Measurements from ENCODE around the gene HCN3.
A peak's percentile ranks its signal among the peaks of the same experiment; 100 is the strongest.
"Not testable (repeated sequence)": the region's sequence is repeated elsewhere in the genome, so short reads cannot be mapped to it uniquely, and the experiment has no call there.

HCN3 gene

GRCh38 chr1:155285631-155286044 is 8.4 kb downstream of the HCN3 start:
- DNase-seq: no peak

GRCh38 chr1:155286544-155286943 is 9.3 kb downstream of the HCN3 start:
- no peak for DNase-seq

DNA sequence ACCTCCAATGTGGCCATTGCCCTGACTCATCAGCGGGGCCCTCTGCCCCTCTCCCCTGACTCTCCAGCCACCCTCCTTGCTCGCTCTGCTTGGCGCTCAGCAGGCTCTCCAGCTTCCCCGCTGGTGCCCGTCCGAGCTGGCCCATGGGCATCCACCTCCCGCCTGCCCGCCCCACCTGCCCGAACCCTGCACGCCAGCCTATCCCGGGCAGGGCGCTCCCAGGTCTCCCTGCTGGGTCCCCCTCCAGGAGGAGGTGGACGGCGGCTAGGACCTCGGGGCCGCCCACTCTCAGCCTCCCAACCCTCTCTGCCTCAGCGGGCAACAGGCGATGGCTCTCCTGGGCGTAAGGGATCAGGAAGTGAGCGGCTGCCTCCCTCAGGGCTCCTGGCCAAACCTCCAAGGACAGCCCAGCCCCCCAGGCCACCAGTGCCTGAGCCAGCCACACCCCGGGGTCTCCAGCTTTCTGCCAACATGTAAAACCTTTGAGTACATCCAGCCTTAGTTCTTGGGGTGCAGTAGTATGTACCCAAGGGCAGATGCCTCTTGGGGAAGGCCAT is 10.8 kb downstream of the HCN3 start:
- DNase-seq: no peak

DNA sequence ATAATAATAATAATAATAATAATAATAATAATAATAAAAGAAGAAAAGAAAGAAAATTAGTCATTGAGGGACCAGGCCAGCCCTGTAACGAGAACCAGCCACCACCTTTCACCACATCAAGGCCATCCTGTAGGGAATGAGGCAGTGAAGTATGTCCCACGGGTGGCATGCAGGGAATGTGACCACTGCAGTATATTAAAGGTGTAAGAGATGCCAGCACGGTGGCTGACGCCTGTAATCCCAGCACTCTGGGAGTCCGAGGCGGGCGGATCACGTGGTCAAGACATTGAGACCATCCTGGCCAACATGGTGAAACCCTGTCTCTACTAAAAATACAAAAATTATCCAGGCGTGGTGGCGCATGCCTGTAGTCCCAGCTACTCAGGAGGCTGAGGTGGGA is 13.7 kb downstream of the HCN3 start:
- not testable (repeated sequence) for DNase-seq

DNA sequence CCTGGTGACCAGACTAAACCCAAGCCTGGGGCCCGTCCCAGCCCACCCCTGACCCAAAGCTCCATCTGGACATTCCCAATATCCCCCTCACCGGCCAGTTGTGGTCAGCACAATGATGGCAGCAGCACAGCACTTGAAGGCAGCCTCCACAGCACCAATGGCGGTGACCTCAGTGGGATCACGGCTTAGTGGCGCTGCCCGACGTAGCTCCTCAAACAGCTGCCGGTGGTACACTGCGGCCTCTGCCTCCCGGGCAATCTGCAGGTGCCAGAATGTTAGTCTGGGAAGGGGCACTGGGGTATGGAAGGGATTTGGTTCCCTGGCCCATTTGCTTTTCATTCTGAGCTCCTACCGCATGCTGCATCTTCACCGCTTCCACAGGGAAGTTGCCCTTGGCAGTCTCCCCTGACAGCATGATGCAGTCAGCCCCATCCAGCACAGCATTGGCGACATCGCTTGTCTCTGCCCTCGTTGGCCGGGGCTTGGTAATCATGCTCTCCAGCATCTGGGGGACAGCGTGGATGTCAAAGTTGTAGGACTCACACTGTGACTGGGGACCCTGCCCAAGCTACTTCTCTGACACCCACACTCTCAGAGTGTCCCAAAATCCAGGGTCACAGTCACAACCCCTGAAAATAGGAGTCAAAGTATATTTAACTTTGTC is 16.0 kb downstream of the HCN3 start:
- DNase-seq: no peak

DNA sequence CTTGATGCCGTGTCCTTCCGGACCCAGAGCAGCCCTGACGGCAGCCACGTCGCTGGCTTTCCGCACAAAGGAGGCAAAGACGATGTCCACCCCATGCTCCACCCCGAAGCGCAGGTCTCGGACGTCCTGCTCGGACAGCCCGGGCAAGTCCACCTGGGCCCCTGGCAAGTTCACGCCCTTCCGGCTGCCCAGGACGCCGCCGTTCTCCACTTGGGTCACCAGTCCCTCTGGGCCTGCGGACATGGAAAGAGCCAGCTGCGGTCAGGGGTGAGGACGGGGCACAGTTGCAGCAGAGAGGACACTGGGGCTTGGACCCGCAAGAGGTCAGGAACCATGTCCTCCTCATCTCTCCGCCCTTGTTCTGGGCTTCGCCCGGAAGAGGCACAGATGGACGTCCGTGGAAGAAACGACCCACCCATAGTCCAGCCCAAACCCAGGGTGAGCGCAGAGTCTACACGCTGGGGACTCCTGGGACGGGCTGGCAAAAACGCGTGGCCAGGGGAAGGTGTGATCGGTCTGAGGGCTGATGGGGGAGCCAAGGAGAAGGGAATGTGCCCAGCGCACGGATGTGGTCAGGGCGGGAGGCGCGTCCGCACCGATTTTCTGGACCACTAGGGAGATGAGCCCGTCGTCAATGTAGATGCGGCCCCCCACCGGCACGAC is 17.4 kb downstream of the HCN3 start:
- DNase-seq: no peak

DNA sequence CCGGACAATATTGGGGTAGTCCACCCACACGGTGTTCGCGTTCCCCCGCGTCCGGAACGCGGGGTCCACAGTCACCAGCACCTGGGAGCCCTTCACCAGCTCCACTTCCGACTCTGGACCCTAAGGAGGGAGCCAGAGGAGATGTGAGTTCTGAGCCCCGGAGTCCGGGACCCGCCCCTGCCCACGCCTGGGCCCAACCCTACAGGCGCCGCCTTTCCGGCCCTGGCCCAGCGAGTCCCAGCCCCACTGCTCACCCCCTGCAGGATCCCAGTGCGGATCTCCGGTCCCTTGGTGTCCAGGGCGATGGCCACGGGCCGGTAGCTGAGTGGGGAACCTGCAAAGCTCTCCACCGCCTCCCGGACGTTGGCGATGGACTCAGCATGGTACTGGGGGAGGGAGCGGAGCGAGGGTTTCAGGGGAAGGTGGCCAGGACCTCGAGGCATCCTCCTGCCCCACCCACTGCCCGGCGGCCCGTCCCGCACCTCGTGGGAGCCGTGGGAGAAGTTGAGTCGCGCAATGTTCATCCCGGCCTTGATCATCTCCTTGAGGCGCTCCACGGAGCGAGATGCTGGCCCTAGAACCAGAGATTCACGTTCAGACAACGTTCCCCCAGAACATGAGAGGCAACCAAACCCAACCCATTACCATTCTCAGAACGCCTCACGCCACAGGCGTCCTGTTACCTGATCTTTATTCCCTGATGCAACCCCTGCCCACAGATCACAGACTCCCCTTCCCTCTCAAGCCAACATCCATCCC is 18.1 kb downstream of the HCN3 start:
- no peak for DNase-seq

DNA sequence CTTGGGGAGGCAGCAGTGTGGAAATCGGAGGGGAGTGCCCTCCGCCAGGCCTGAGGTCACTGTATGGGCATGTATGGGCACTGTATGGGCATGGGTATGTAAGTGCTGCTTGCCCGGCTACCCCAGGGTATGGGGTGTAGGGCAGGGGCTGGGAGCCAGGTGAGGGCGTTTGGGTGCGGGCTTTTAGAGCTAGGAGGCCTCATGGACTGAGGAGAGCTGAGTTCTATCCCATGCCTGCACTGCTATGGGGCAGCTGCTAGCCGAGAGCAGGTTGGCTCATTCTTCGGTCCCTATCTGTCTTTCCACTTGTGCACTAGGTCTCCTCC is 18.6 kb downstream of the HCN3 start:
- no peak for DNase-seq

DNA sequence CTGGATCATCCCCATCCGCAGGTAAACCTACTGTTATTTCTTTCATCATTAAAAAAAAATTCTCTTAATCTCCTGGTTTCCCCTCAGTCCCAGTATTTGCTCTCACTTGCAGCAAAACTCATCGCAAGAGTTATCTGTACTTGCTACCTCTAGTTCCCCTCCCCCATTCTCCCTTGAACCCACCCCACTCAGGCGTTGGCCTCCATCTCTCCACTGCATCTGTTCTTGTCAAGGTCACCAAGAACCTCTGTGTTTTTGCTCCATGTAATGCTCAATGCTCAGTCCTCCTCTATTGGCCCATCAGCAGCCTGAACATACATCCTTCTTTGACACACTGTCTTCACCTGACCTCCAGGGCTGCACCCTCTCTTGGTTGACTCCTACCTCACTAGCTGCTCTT is 19.4 kb downstream of the HCN3 start:
- DNase-seq: no peak

DNA sequence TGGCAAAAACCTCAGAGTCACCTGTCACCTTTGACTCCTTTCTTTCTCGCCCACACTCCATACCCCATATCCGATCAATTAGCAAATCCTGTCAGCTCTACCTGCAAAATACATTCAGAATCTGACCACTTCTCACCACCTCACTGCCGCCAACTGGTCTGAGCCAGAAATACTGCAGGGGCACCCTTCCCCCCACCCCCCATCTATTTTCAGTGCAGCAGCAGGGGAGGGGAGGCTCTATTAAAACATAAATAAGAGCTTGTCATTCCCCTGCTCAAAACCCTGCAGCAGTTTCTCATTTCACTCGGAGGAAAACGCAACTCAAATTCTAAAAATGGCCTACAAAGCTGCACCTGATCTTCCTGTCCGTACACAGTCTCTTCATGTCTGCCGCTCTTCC is 20.1 kb downstream of the HCN3 start:
- no peak for DNase-seq

DNA sequence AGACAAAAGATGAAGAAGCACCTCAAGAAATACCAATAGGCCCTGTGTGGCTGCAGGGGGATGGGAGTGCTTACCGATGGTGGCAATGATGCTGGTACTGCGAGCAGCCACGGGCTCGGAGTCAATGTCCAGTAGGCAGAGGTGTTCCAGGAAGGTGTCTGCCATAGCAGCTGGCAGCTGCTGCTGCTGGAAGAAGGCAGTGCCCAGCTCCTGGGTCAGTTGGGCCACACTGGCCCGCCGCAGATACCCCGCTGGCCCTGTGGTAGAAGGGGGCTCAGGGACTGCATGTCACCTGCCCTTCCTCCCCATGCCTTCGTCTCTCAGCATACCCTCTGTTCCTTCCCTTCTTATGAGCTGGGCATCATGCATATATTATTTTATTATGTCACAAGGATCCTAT is 22.8 kb downstream of the HCN3 start:
- no peak for DNase-seq

DNA sequence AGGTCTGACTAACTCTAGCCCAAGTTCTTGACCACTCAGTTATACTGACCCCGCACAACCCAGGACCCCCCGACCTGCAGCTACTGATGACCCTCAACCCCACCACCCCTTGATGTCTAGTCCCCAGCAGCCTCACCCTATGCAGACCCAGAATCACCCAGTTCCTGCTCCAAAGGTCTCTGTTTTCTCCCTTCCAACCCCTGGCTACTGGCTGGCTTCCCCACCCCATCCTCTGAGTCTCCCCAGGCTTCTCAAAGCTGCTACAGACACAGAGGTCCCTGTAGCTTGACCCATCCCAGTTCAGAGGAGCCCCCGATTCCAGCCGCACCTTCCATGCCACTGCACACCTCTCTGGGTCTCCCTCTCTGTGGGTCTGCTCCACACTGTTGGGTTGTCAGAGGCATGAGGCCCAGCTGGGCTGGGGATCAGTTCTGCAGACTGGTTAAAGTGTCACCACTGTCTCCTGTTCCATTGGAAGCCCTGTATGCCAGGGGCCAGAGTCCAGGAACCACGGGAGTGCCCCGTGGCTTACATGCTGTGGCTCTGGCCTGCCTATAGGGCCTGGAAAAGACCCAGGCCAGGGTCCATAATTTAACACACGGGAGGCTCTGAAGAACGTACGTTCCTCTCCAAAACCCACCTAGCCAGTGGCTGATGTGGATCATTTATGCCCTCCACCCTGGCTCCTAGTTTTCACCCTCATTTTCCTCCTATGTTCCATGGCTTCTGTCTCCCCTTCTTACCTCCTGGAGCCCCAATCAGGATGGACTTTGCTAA is 23.5 kb downstream of the HCN3 start:
- no peak for DNase-seq

DNA sequence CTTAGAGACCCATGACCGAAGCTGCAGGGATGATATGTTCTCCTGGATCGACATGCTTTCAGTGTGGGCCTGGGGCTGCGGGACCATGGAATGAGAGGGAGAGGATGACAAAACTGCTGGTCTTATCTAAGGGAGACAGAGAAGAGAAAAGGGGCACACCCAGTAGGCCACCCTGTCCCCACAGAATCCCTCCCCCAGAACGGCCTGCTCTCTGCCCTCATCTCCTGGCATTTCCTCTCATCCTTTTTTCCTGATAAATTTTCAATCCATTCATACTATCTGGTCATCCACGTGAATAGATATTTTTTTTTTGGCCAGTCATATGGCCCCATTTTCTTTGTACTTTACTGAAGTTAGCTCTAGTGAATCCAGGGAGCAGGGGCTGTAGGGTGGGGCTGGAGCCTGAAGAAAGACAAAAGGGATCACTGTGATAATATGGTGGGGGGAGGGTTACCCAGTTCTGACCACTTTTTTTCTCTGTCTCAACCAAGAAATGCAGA is 24.1 kb downstream of the HCN3 start, which contains the start of gene PKLR:
Gene PKLR, minus strand, starts transcription at position 97 of the 500 bp plus-strand sequence. Its CDS starts 43 bp downstream, at position 54.
- DNase-seq: no peak

DNA sequence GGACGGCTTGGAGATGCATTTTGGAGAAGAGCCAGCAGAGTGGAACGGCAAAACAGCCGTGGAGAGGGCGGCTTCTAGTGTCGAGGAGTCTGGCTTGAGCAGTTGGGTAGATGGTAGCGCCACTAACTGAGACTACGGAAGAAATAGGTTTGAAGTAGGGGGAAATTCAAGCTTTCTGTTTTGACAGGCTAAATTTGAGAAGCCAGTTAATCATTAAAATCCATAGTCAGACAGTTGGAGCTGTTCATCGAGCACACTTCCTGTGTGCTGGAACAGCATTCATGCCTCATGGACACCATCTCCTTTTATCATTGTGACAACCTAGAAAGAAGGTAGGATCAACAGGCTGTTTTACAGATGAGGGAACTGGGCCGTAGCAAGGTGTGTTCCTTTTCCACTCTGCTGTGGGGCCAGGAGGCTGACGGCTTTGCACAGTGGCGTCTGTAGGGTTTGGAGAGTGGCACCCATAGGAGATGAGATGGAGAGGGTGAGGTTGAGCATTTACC is 27.3 kb downstream of the HCN3 start:
- no peak for DNase-seq

DNA sequence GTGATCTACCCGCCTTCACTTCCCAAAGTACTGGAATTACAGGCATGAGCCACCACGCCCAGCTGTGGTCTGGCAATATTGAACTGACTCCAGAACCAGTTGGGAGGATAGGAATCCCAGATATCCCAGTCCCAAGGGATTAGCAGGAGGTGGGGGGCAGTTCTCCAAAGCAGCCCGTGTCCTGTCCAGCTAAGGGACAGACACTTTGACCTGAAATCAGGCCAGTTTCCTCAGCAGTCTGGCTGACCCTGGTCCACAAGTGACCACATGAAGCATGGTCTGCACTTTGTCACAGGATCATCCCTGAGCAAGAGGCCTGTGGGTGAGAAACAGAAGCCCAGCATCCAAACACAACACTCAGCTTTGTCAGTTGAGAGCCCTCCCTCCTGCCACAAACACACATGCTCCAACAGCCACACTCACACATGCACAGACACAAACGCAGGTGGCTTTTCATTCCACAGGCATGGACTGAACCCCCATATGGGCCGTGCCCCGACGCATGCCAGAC is 28.7 kb downstream of the HCN3 start:
- DNase-seq: peak; percentile 27

DNA sequence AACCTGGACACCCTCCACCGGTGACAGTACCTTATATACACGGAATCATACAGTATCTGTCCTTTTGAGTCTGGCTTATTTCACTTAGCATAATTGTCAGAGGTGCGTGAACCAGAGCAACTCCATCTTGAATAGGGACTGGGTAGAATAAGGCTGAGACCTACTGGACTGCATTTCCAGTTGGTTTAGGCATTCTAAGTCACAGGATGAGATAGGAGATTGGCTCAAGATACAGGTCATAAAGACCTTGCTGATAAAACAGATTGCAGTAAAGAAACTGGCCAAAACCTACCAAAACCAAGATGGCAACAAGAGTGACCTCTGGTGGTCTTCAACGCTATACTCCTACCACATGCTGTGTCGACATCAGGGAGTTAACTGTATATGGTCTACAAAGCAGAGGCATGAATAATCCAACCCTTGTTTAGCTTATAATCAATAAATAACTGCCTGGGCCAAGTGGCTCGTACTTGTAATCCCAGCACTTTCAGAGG is 30.0 kb downstream of the HCN3 start:
- DNase-seq: peak; percentile 57

GRCh38 chr1:155308493-155309422 is 31.5 kb downstream of the HCN3 start, which contains the start of gene FDPS:
TSS of gene FDPS (plus strand) at chr1:155308866. CDS start at chr1:155309790, 924 bp downstream.
- peak; percentile 99 for DNase-seq

- peak; percentile 16 for DNase-seq
These were observed 32.3 kb downstream of the HCN3 start for GRCh38 chr1:155309423-155310021.

DNA sequence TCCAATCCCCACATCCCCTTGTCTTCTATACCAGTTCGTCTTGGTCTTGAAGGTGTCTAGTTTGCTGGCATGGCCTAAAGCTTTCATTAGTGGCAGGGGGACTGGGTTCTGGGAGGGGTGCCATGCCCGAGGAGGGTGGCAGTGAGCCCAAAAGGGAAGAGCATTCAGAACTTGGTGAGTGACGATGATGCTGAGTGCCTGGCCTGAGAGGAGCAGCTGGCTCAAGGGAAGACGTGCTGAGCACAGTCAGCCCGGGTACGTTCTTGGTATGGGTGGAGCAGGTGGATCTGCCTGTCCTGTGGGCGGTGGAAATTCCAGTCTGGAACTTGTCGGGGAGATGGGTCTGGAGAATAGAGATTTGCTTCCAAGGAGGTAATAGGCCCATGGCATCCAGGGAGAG is 36.0 kb downstream of the HCN3 start:
- DNase-seq: no peak

DNA sequence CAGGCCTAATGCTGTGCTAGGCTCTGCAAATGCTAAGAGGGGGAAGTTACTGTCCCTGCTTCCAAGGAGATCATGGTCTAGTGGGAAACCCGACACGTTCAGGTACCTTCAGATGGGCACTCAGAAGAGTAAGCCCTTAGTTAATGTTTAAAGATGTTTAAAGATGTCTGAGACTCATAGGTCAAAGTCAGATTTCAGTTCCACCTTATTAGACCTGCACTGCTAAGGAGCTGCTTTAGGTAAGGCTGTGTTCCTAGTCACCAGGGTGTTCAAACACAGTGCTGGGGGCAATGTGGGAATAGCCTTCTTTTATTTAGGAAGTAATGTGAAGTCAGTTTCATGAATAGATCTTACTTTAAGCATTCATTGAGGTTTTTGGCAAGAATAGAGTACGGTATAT is 39.7 kb downstream of the HCN3 start:
- no peak for DNase-seq
